Vagina (tissue), 2 donors: ENCODE measurements around the gene GOLGA3. TPM values are rescaled to one million over a fixed set of nuclear protein-coding genes. Genes with fewer than 3 reads are reported as not detected.
"Not testable (repeated sequence)": the region's sequence is repeated elsewhere in the genome, so short reads cannot be mapped to it uniquely, and the experiment has no call there.

Experiments used
- DNase-seq, 2 donors: peaks; one replicate each; pipeline ENCODE4 v3.0.0-alpha.2; 2017; ENCODE audit errors: extremely low spot score in 2 of 2
- H3K27ac ChIP-seq: fragments of 200-600 bp; sonication (generic); one replicate; pipeline ENCODE4 v1.5.1; 2019
- H3K27me3 ChIP-seq: fragments of 200-600 bp; sonication (generic); one replicate; pipeline ENCODE4 v1.5.1; 2019
- H3K36me3 ChIP-seq, 2 donors: fragments of 200-600 bp; sonication (generic); one replicate each; pipeline ENCODE4 v1.5.1; 2017 to 2019
- H3K4me1 ChIP-seq: fragments of 200-600 bp; sonication (generic); one replicate; pipeline ENCODE4 v1.5.1; 2019
- H3K4me3 ChIP-seq, 2 donors: fragments of 200-600 bp; sonication (generic); 1 replicate in 1 of 2; 2 replicates in 1 of 2; pipeline ENCODE4 v1.5.1; 2016 to 2019
- H3K9me3 ChIP-seq: fragments of 200-600 bp; sonication (generic); one replicate; pipeline ENCODE4 v1.5.1; 2019
- CTCF ChIP-seq, 3 experiments: fragments of 450-650 bp in 2 of 3; fragments of 200-600 bp in 1 of 3; sonication (generic) in 1 of 3; IDR thresholded peaks; one replicate each; pipeline ENCODE4 v1.5.1; 2017 to 2019; ENCODE audit warnings: antibody characterized with exemption in 3 of 3, mild to moderate bottlenecking in 2 of 3, moderate library complexity in 2 of 3
- POLR2A ChIP-seq, 2 donors: fragments of 450-650 bp; IDR thresholded peaks; one replicate each; pipeline ENCODE4 v1.6.1; 2017; ENCODE audit warnings: antibody characterized with exemption in 2 of 2, mild to moderate bottlenecking in 2 of 2, moderate library complexity in 2 of 2
- POLR2AphosphoS5 ChIP-seq, 2 donors: sonication (generic); formaldehyde crosslinking; IDR thresholded peaks; one replicate each; pipeline ENCODE4 v1.9.0; 2017; ENCODE audit warnings: antibody characterized with exemption in 2 of 2, mild to moderate bottlenecking in 2 of 2, low read depth in 1 of 2; ENCODE audit not compliant: insufficient read depth in 1 of 2
- intact Hi-C: fragments of 100-400 bp; cut with DNase I; formaldehyde crosslinking; loops from one replicate; pipeline ENCODE4 v1.15.1; 2023
- total RNA-seq: library from RNA; depleted of rRNA; stranded (reverse); fragments of >200 nt; gene quantifications from one replicate; pipeline ENCODE4 v1.2.3, GENCODE V29; 2016

GOLGA3 gene
- total RNA-seq, 1 donor from 2014 or later = 49.8 TPM

- Histone ChIP-seq H3K27ac (no peak overlapping the region), H3K9me3 (no peaks in the 10 kb centered on the region), H3K4me3 (no peak overlapping the region), H3K27me3 (no peaks in the 10 kb centered on the region), H3K4me1 (no peaks in the 10 kb centered on the region), H3K36me3 (peaks cover 0 to 72% of the 10 kb centered on the region in 2 donors)
- no peak for DNase-seq
- no peak for TF ChIP-seq POLR2A (IDR thresholded peaks at IDR 0.05)
- TF ChIP-seq POLR2AphosphoS5 (IDR thresholded peaks at IDR 0.05; ENCODE audit: insufficient read depth in 1 of 2, low read depth in 1 of 2) = no peak
- TF ChIP-seq CTCF (IDR thresholded peaks at IDR 0.05) = no peak
- intact Hi-C loops = no loop called here
Measured at GRCh38 chr12:132813443-132813842, 15.2 kb downstream of the GOLGA3 start.

GRCh38 chr12:132812631-132813305, 15.9 kb downstream of the GOLGA3 start:
- TF ChIP-seq POLR2A (IDR thresholded peaks at IDR 0.05) = no peak
- TF ChIP-seq POLR2AphosphoS5 (IDR thresholded peaks at IDR 0.05; ENCODE audit: insufficient read depth in 1 of 2, low read depth in 1 of 2) = no peak
- TF ChIP-seq CTCF (IDR thresholded peaks at IDR 0.05) = no peak
- H3K36me3 ChIP-seq = peaks cover 0 to 72% of the 10 kb centered on the region in 2 donors

GRCh38 chr12:132809391-132809790, 19.3 kb downstream of the GOLGA3 start:
- H3K4me1 ChIP-seq, intact Hi-C loops, H3K9me3 ChIP-seq, H3K4me3 ChIP-seq, H3K27me3 ChIP-seq, H3K27ac ChIP-seq, DNase-seq: not testable (repeated sequence)
- H3K36me3 ChIP-seq = peaks cover 0 to 74% of the 10 kb centered on the region in 2 donors

More at GRCh38 chr12:132812631-132813305, 15.9 kb downstream of the GOLGA3 start:
- no peak overlapping the region for H3K4me3 ChIP-seq
- no peaks in the 10 kb centered on the region for H3K4me1 ChIP-seq
- no peak overlapping the region for H3K27ac ChIP-seq
- intact Hi-C loops = no loop called here
- H3K27me3 ChIP-seq = no peaks in the 10 kb centered on the region
- DNase-seq = no peak
- H3K9me3 ChIP-seq = no peaks in the 10 kb centered on the region

GRCh38 chr12:132807295-132808092, 21.2 kb downstream of the GOLGA3 start:
- no peak for DNase-seq
- no peaks in the 10 kb centered on the region for H3K9me3 ChIP-seq
- no peaks in the 10 kb centered on the region for H3K4me1 ChIP-seq
- TF ChIP-seq CTCF (IDR thresholded peaks at IDR 0.05) = no peak
- no peak for TF ChIP-seq POLR2A (IDR thresholded peaks at IDR 0.05)
- no peak for TF ChIP-seq POLR2AphosphoS5 (IDR thresholded peaks at IDR 0.05; ENCODE audit: insufficient read depth in 1 of 2, low read depth in 1 of 2)
- no peaks in the 10 kb centered on the region for H3K27me3 ChIP-seq
- peaks cover 0 to 77% of the 10 kb centered on the region in 2 donors for H3K36me3 ChIP-seq
- intact Hi-C loops = no loop called here
- H3K4me3 ChIP-seq = no peak overlapping the region
- no peak overlapping the region for H3K27ac ChIP-seq

GRCh38 chr12:132806857-132807256, 21.8 kb downstream of the GOLGA3 start:
- Histone ChIP-seq H3K4me3 (no peak overlapping the region), H3K36me3 (peaks cover 0 to 77% of the 10 kb centered on the region in 2 donors)
- intact Hi-C loops = no loop called here

More at GRCh38 chr12:132806857-132807256, 21.8 kb downstream of the GOLGA3 start:
- DNase-seq = no peak
- Histone ChIP-seq H3K9me3 (no peaks in the 10 kb centered on the region), H3K27me3 (no peaks in the 10 kb centered on the region), H3K4me1 (no peaks in the 10 kb centered on the region), H3K27ac (no peak overlapping the region)
- TF ChIP-seq CTCF (IDR thresholded peaks at IDR 0.05) = no peak
- no peak for TF ChIP-seq POLR2A (IDR thresholded peaks at IDR 0.05)
- no peak for TF ChIP-seq POLR2AphosphoS5 (IDR thresholded peaks at IDR 0.05; ENCODE audit: insufficient read depth in 1 of 2, low read depth in 1 of 2)
